SK-N-SH (cell line): Measurements from ENCODE around the gene FBXO3. TPM values are rescaled to one million over a fixed set of nuclear protein-coding genes. Genes with fewer than 3 reads are reported as not detected.

Experiments used
- CTCF ChIA-PET: fragments of 300-600, 350-600 bp; formaldehyde crosslinking; extraction: SDS; loops from one replicate; lab custom pipeline; 2021; lab: Yijun Ruan, JAX
- POLR2A ChIA-PET: fragments of 350-600 bp; sonication (Branson Sonifier 250); formaldehyde crosslinking; extraction: SDS; loops from one replicate; lab custom pipeline; 2020; ENCODE audit warnings: antibody characterized with exemption, inconsistent platforms; lab: Yijun Ruan, JAX
- DNase-seq: peaks from one replicate; pipeline ENCODE4 v3.0.0; 2012
- H2AFZ ChIP-seq: fragments of 200-600 bp; sonication (generic); 2 replicates; pipeline ENCODE4 v1.8.1; 2016; ENCODE audit warnings: antibody characterized with exemption, mild to moderate bottlenecking, low read depth
- H3F3A ChIP-seq: fragments of 200-600 bp; sonication (generic); replicated peaks from 2 replicates; pipeline ENCODE3; 2016; ENCODE audit warnings: antibody characterized with exemption, mild to moderate bottlenecking; ENCODE audit not compliant: insufficient read depth
- H3K27ac ChIP-seq, 2 experiments: fragments of 200-500 bp in 1 of 2; fragments of 200-600 bp in 1 of 2; sonication (Bioruptor generic) in 1 of 2; sonication (generic), shearing (Covaris generic) in 1 of 2; 2 replicates each; pipeline versions ENCODE4 v1.5.1 to v1.6.1; 2014 to 2016; ENCODE audit warnings: low read depth in 2 of 2, inconsistent platforms in 1 of 2, low read length in 1 of 2, mild to moderate bottlenecking in 1 of 2, mixed read lengths in 1 of 2
- H3K27me3 ChIP-seq: fragments of 200-600 bp; sonication (generic), shearing (Covaris generic); 2 replicates; pipeline ENCODE4 v1.6.1; 2016; ENCODE audit warnings: mixed run types; ENCODE audit not compliant: insufficient read depth
- H3K36me3 ChIP-seq, 2 experiments: fragments of 200-500 bp in 1 of 2; fragments of 200-600 bp in 1 of 2; sonication (Bioruptor generic) in 1 of 2; sonication (generic) in 1 of 2; replicated peaks in 1 of 2; 2 replicates each; pipeline versions ENCODE3 to v1.5.1; 2014 to 2016; ENCODE audit warnings: low read length in 1 of 2, mild to moderate bottlenecking in 1 of 2; ENCODE audit not compliant: insufficient read depth in 2 of 2, control insufficient read depth in 1 of 2
- H3K4me1 ChIP-seq, 2 experiments: fragments of 200-500 bp in 1 of 2; fragments of 200-600 bp in 1 of 2; sonication (Bioruptor generic) in 1 of 2; sonication (generic), shearing (Covaris generic) in 1 of 2; 2 replicates each; pipeline versions ENCODE4 v1.5.1 to v1.6.1; 2014 to 2016; ENCODE audit warnings: low read depth in 1 of 2, low read length in 1 of 2, mixed run types in 1 of 2; ENCODE audit not compliant: insufficient read depth in 2 of 2, control insufficient read depth in 1 of 2
- H3K4me2 ChIP-seq: fragments of 200-600 bp; sonication (generic), shearing (Covaris generic); 2 replicates; pipeline ENCODE4 v1.6.1; 2017; ENCODE audit warnings: mixed run types
- H3K4me3 ChIP-seq, 2 experiments: fragments of 200-500 bp in 1 of 2; fragments of 200-600 bp in 1 of 2; sonication (Bioruptor generic) in 1 of 2; sonication (generic), shearing (Covaris generic) in 1 of 2; 2 replicates each; pipeline versions ENCODE4 v1.5.1 to v1.8.1; 2014 to 2016; ENCODE audit warnings: low read depth in 2 of 2, inconsistent platforms in 1 of 2, low read length in 1 of 2, mild to moderate bottlenecking in 1 of 2, mixed read lengths in 1 of 2, moderate library complexity in 1 of 2
- H3K79me2 ChIP-seq: fragments of 200-600 bp; sonication (generic); 2 replicates; pipeline ENCODE4 v1.8.1; 2017; ENCODE audit warnings: mild to moderate bottlenecking; ENCODE audit not compliant: insufficient read depth
- H3K9ac ChIP-seq: fragments of 200-600 bp; sonication (generic); 2 replicates; pipeline ENCODE4 v1.6.1; 2017; ENCODE audit warnings: mixed run types
- H3K9me2 ChIP-seq: fragments of 200-600 bp; sonication (generic); 2 replicates; pipeline ENCODE4 v1.6.1; 2017; ENCODE audit warnings: mixed run types
- H3K9me3 ChIP-seq: fragments of 200-600 bp; sonication (generic); 2 replicates; pipeline ENCODE4 v1.6.1; 2017; ENCODE audit warnings: mixed run types, mild to moderate bottlenecking, moderate library complexity
- H4K20me1 ChIP-seq: fragments of 200-600 bp; sonication (generic); 2 replicates; pipeline ENCODE4 v1.6.1; 2017; ENCODE audit warnings: mild to moderate bottlenecking, mixed run types; ENCODE audit not compliant: insufficient read depth
- FOXJ3 ChIP-seq: sonication (generic); formaldehyde crosslinking; IDR thresholded peaks from 2 replicates; pipeline ENCODE4 v1.5.1; 2020; ENCODE audit warnings: mild to moderate bottlenecking, missing genetic modification reagents
- JUND ChIP-seq: IDR thresholded peaks from 2 replicates; pipeline ENCODE4 v1.4.0; 2012
- PBX3 ChIP-seq: IDR thresholded peaks from 2 replicates; pipeline ENCODE4; 2012
- RAD21 ChIP-seq: IDR thresholded peaks from 2 replicates; pipeline ENCODE4 v1.6.1; 2012; ENCODE audit warnings: mild to moderate bottlenecking, low read length
- REST ChIP-seq: IDR thresholded peaks from 2 replicates; pipeline ENCODE4 v1.6.1; 2012; ENCODE audit warnings: mild to moderate bottlenecking, low read depth, low read length, moderate library complexity
- RFX5 ChIP-seq: IDR thresholded peaks from 2 replicates; pipeline ENCODE4 v1.6.1; 2012; ENCODE audit warnings: mild to moderate bottlenecking, improper control_type of control experiment, low read length
- TEAD4 ChIP-seq: IDR thresholded peaks from 2 replicates; pipeline ENCODE4 v1.4.0; 2012; ENCODE audit warnings: mild to moderate bottlenecking, borderline replicate concordance; ENCODE audit not compliant: insufficient read depth
- USF1 ChIP-seq: IDR thresholded peaks from 2 replicates; pipeline ENCODE4 v1.4.0; 2012; ENCODE audit warnings: low read depth, borderline replicate concordance
- ZBTB33 ChIP-seq: IDR thresholded peaks from 2 replicates; pipeline ENCODE4 v1.4.0; 2012; ENCODE audit warnings: low read depth, borderline replicate concordance
- WGBS: methylation state at CpG from one replicate; pipeline ENCODE4 v1.1.6; 2017; ENCODE audit warnings: low lambda C conversion rate; 5-methylcytosine and 5-hydroxymethylcytosine counted together
- polyA plus RNA-seq, 3 experiments: library from polyadenylated mRNA; depleted of rRNA; stranded (reverse); fragments of >200 nt; gene quantifications; 2 replicates each; pipeline ENCODE4 v1.2.3, GENCODE V29; 2012

FBXO3 gene
- polyA plus RNA-seq, 1 of the 3 experiments (the other 2 are of a cell fraction) = 17.9 TPM

- no peak for TF ChIP-seq REST
- TF ChIP-seq ZBTB33 = no peak
- TF ChIP-seq TEAD4 = no peak
- no peak for TF ChIP-seq RFX5
- TF ChIP-seq JUND = no peak
- no peak for TF ChIP-seq PBX3
- TF ChIP-seq USF1 = no peak
- no peak for TF ChIP-seq RAD21
Observed at GRCh38 chr11:33766085-33766484, 8.2 kb downstream of the FBXO3 start (continued).

GRCh38 chr11:33761471-33761870 lies 12.8 kb downstream of the FBXO3 start:
- Histone ChIP-seq H3K9me3 (peaks cover 8% of the 10 kb centered on the region; the same call in 1 of the 2 replicates), H3K4me1 (no peaks in the 10 kb centered on the region), H3K79me2 (no peaks in the 10 kb centered on the region), H3K4me2 (no peak overlapping the region), H2AFZ (no peak overlapping the region), H3F3A (no peaks in the 10 kb centered on the region), H3K9ac (no peak overlapping the region), H3K27me3 (no peaks in the 10 kb centered on the region), H3K4me3 (no peak overlapping the region), H3K9me2 (no peaks in the 10 kb centered on the region), H3K27ac (no peak overlapping the region), H3K36me3 (peaks cover 52 to 74% of the 10 kb centered on the region in 2 experiments), H4K20me1 (no peaks in the 10 kb centered on the region)
- ChIA-PET CTCF (interaction anchor here (0.7 to 1.3 kb wide), 6 partner anchors 9 to 226 kb away, joined by 3 to 4 read pairs (median 3); no protein-coding TSS in a partner anchor), POLR2A (interaction anchor here (1.0 kb wide), 1 partner anchor 13 kb away, joined by 3 read pairs; no protein-coding TSS in a partner anchor)
- 85% methylated on average over 1 of the region's 2 CpGs for WGBS
- no peak for TF ChIP-seq FOXJ3 (CRISPR knock-in tag)
- DNase-seq = no peak
